Activated naive CD8-positive, alpha-beta T cell (primary cell): ENCODE data around the gene SOCS4.
"Not testable (repeated sequence)": the region's sequence is repeated elsewhere in the genome, so short reads cannot be mapped to it uniquely, and the experiment has no call there.

Experiments
- H3K27ac Mint-ChIP-seq: one replicate; pipeline ENCODE4 v1.8.0; 2021; ENCODE audit warnings: mixed read lengths
- H3K27me3 Mint-ChIP-seq: one replicate; pipeline ENCODE4 v1.8.0; 2021; ENCODE audit warnings: mixed read lengths
- H3K36me3 Mint-ChIP-seq: one replicate; pipeline ENCODE4 v1.8.0; 2021; ENCODE audit warnings: mixed read lengths
- H3K4me1 Mint-ChIP-seq: one replicate; pipeline ENCODE4 v1.8.0; 2021; ENCODE audit warnings: low read depth, mixed read lengths
- H3K4me3 Mint-ChIP-seq: one replicate; pipeline ENCODE4 v1.8.0; 2021; ENCODE audit warnings: mild to moderate bottlenecking, mixed read lengths
- H3K9me3 Mint-ChIP-seq: one replicate; pipeline ENCODE4 v1.8.0; 2021; ENCODE audit warnings: low read depth, mixed read lengths

The SOCS4 gene

DNA sequence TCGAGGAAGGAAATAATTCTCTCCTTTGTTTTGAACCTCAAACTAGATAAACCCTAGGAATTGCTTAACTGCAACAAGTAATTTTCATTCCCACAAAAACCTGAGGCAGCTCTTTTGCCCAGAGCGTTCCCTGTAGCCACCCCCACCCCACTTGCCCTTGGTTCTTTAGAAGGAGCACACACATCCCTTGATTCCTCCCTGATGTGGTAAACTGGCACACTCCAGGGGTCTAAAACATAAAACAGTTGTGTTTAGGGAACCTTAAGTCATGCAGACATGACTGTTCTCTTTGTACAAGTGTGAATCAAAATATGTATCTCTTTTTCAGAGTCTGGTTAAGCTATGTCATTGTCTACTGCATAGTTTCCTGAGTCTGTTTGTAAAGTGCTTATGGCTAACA, 38.4 kb downstream of the SOCS4 start:
- no peak overlapping the region for H3K4me3 Mint-ChIP-seq
- H3K27me3 Mint-ChIP-seq: no peaks in the 10 kb centered on the region
- peaks cover 7% of the 10 kb centered on the region for H3K36me3 Mint-ChIP-seq
- no peaks in the 10 kb centered on the region for H3K9me3 Mint-ChIP-seq
- peak overlapping the region; percentile 23 for H3K27ac Mint-ChIP-seq
- peaks cover 13% of the 10 kb centered on the region for H3K4me1 Mint-ChIP-seq

DNA sequence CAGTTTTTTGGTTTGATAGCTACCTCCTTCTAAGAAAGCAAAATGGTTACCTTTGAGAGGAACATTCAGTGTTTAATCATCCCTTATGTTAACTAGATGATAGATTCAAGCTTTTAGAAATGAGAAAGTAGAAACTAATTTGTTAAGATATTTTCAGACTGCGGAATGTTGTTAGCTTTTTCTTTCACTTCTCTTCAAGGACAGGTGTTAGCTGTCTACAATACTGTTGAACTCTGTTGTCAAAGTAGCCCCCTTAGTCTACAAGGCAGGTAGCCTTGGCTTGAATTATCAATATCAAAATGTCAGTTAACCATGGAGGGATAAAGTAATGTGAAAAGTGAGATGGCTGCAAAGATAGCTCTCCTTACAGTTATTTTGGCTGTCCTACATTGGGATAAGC, 39.2 kb downstream of the SOCS4 start:
- H3K9me3 Mint-ChIP-seq: no peaks in the 10 kb centered on the region
- no peak overlapping the region for H3K27ac Mint-ChIP-seq
- no peaks in the 10 kb centered on the region for H3K27me3 Mint-ChIP-seq
- peaks cover 13% of the 10 kb centered on the region for H3K4me1 Mint-ChIP-seq
- H3K4me3 Mint-ChIP-seq: no peak overlapping the region
- peaks cover 7% of the 10 kb centered on the region for H3K36me3 Mint-ChIP-seq

DNA sequence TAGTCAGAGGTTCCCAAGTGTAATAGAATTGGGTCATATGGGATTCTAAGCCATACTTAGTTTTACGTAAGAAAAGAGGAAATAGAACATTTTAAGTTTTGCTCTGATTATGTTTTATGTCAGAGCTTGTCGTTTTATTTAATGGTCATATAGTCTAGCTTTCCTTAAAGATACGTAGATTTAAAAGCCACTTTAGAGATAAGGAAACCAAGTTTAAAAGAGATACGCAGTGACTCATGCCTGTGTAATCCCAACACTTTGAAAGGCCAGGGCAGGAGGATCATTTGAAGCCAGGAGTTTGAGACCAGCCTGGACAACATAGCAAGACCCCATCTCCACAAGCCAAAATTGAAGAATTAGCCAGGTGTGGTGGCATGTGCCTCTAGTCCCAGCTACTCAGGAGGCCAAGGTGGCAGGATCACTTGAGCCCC, 44.0 kb downstream of the SOCS4 start:
- Mint-ChIP-seq H3K9me3 (no peaks in the 10 kb centered on the region), H3K27ac (peak overlapping the region; percentile 89), H3K36me3 (peaks cover 4% of the 10 kb centered on the region), H3K27me3 (no peaks in the 10 kb centered on the region), H3K4me1 (peaks cover 32% of the 10 kb centered on the region), H3K4me3 (no peak overlapping the region)

GRCh38 chr14:55071870-55072640, 45.0 kb downstream of the SOCS4 start:
- H3K4me3 Mint-ChIP-seq: peak overlapping the region; percentile 72
- H3K27me3 Mint-ChIP-seq: no peaks in the 10 kb centered on the region
- peak overlapping the region; percentile 89 for H3K27ac Mint-ChIP-seq
- H3K36me3 Mint-ChIP-seq: no peaks in the 10 kb centered on the region
- H3K9me3 Mint-ChIP-seq: no peaks in the 10 kb centered on the region
- H3K4me1 Mint-ChIP-seq: peaks cover 32% of the 10 kb centered on the region

DNA sequence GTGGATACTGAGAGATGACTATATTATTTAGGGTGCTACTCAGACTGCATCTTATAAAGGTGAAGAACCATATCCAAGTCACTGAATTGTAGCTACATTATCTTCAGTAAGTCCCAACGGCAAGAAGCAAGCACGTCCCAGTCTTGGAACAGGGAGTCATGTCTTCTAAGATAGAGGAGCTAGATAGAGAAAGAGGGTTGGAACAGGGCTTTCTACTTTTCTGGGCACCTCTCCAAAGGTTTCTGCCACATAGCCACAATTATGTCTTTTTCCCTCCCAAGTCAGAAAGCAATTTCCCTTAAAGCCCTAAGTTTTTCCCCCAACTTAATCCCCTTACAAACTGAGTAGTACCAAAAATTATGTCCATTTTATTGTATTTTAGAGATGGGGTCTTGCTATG, 46.8 kb downstream of the SOCS4 start:
- Mint-ChIP-seq H3K27me3 (no peaks in the 10 kb centered on the region), H3K4me3 (no peak overlapping the region), H3K9me3 (no peaks in the 10 kb centered on the region), H3K27ac (no peak overlapping the region), H3K4me1 (peaks cover 32% of the 10 kb centered on the region), H3K36me3 (no peaks in the 10 kb centered on the region)

DNA sequence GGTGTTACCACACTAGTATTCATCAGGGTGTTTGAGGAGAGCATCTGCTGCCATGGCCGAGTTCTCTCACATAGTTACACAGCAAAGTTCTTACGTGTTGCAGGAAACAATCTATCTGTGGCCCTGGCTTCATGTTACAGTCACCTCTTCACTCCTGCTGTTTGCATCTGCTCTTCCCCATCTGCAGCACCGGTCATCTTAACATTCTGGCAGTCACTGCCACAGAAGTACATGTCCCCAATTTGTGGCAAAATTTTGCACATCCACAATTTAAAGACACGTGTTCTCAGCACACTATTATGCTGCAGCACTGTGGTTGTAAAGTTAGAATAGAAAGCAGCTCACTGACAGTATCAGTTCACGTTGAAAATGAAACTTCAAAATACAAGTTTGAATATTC, 47.6 kb downstream of the SOCS4 start:
- Mint-ChIP-seq H3K27ac (no peak overlapping the region), H3K27me3 (peaks cover 1% of the 10 kb centered on the region), H3K9me3 (no peaks in the 10 kb centered on the region), H3K4me3 (peak overlapping the region; percentile 9), H3K36me3 (no peaks in the 10 kb centered on the region), H3K4me1 (peaks cover 32% of the 10 kb centered on the region)

- Mint-ChIP-seq H3K4me1 (peaks cover 32% of the 10 kb centered on the region), H3K36me3 (no peaks in the 10 kb centered on the region), H3K27ac (no peak overlapping the region), H3K4me3 (no peak overlapping the region), H3K9me3 (no peaks in the 10 kb centered on the region), H3K27me3 (peaks cover 1% of the 10 kb centered on the region)
These were observed 48.7 kb downstream of the SOCS4 start for GRCh38 chr14:55075628-55076175.

GRCh38 chr14:55077170-55078151, 50.4 kb downstream of the SOCS4 start:
- Mint-ChIP-seq H3K27ac (no peak overlapping the region), H3K4me1 (peaks cover 15% of the 10 kb centered on the region), H3K27me3 (peaks cover 6% of the 10 kb centered on the region), H3K36me3 (no peaks in the 10 kb centered on the region), H3K9me3 (no peaks in the 10 kb centered on the region), H3K4me3 (no peak overlapping the region)

DNA sequence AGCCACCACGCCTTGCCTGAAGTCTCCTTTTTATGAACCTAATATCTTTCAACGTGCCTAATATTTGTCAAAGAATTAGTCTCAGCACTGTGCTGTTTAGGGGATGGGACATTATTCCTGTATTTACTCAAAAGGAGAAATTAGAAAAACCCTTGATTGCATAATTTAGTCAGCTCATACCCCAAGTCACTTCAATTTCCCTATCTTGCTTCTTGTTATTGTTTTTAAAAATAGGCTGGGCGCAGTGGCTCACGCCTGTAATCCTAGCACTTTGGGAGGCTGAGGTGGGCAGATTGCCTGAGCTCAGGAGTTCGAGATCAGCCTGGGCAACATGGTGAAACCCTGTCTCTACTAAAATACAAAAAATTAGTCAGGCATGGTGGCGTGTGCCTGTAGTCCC, 52.9 kb downstream of the SOCS4 start:
- H3K36me3 Mint-ChIP-seq, H3K27ac Mint-ChIP-seq, H3K9me3 Mint-ChIP-seq, H3K4me3 Mint-ChIP-seq, H3K27me3 Mint-ChIP-seq, H3K4me1 Mint-ChIP-seq: not testable (repeated sequence)

DNA sequence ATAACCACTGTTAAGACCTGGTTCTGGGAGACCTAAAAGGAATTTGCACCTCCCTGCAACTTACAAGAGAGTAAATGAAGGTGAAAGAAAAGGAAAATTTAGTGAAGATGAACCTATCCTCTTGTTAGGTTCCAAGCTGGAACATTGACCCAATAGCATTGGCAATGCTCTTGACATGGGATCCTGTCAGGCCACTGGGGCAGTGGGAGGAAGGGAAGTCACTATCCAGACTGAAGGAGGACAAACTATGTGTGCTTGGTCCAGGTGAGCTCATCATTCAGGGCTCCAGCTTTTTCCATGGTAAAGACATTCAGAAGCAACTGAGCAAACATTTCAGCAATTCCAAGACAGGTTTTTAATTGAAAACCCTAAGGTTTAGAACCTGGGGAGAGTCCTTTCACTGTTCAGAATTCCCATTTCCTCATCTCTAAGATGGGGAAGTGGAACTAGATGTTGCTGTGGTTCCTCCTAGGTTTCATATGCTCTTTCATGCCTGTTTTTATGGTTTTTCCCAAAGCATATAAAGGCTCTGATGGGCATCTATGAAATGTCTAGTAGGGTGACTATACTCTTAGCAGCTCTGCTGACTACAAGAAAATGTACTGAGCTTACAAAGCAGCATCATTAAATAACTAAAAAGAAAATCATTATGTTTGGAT, 57.5 kb downstream of the SOCS4 start:
- H3K4me1 Mint-ChIP-seq: peaks cover 2% of the 10 kb centered on the region
- no peak overlapping the region for H3K27ac Mint-ChIP-seq
- H3K36me3 Mint-ChIP-seq: no peaks in the 10 kb centered on the region
- H3K4me3 Mint-ChIP-seq: no peak overlapping the region
- no peaks in the 10 kb centered on the region for H3K9me3 Mint-ChIP-seq
- H3K27me3 Mint-ChIP-seq: peaks cover 4% of the 10 kb centered on the region

- H3K27ac Mint-ChIP-seq: no peak overlapping the region
- H3K9me3 Mint-ChIP-seq: no peaks in the 10 kb centered on the region
- peaks cover 4% of the 10 kb centered on the region for H3K27me3 Mint-ChIP-seq
- no peaks in the 10 kb centered on the region for H3K36me3 Mint-ChIP-seq
- peaks cover 3% of the 10 kb centered on the region for H3K4me1 Mint-ChIP-seq
- H3K4me3 Mint-ChIP-seq: no peak overlapping the region
These were observed 58.1 kb downstream of the SOCS4 start for GRCh38 chr14:55085060-55085660.

GRCh38 chr14:55086938-55087337, 59.9 kb downstream of the SOCS4 start:
- Mint-ChIP-seq H3K27me3 (no peaks in the 10 kb centered on the region), H3K9me3 (no peaks in the 10 kb centered on the region), H3K4me1 (peaks cover 3% of the 10 kb centered on the region), H3K36me3 (no peaks in the 10 kb centered on the region), H3K27ac (no peak overlapping the region), H3K4me3 (no peak overlapping the region)

DNA sequence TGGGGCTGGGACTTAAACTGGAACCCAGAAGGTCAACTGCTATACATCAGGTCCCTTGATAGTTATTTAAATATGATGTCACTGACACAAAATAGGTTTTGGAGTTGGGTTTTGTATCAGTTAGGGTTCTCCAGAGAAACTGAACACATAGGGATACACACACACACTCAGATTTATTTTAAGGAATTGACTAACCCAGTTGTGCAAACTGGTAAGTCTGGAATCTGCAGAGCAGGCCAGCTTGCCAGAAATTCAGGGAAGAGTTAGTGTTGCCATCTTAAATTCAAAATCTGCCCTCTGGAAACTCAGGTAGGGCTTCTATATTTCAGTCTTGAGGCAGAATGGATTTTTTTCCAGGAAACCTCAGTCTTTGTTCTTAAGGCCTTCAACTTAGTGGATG, 61.3 kb downstream of the SOCS4 start:
- Mint-ChIP-seq H3K27ac (no peak overlapping the region), H3K9me3 (no peaks in the 10 kb centered on the region), H3K4me1 (peaks cover 3% of the 10 kb centered on the region), H3K27me3 (no peaks in the 10 kb centered on the region), H3K4me3 (no peak overlapping the region), H3K36me3 (no peaks in the 10 kb centered on the region)

GRCh38 chr14:55092341-55092740, 65.3 kb downstream of the SOCS4 start:
- H3K9me3 Mint-ChIP-seq: no peaks in the 10 kb centered on the region
- no peaks in the 10 kb centered on the region for H3K27me3 Mint-ChIP-seq
- no peaks in the 10 kb centered on the region for H3K36me3 Mint-ChIP-seq
- peaks cover 7% of the 10 kb centered on the region for H3K4me1 Mint-ChIP-seq
- H3K27ac Mint-ChIP-seq: no peak overlapping the region
- H3K4me3 Mint-ChIP-seq: no peak overlapping the region
